ENCODE results near the gene ITPK1.

The ITPK1 gene

GRCh38 chr14:92963301-92964123, 152.2 kb downstream of the ITPK1 start:
- no peak for DNase-seq

DNA sequence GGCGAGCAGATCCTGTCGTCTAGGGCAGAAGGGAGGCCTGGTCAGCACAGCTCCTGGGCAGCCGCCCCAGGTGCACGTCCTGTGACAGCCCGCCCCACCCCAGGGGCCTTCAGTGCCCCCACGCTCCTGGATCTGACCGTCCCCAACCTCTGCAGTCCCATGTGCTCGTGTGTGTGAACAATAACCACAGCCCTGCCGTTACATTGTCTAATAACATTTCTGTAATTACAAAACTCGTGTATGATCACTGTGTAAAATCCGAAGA, 153.0 kb downstream of the ITPK1 start:
- DNase-seq, result no peak

GRCh38 chr14:92962031-92962830, 153.5 kb downstream of the ITPK1 start:
- DNase-seq, result no peak

DNA sequence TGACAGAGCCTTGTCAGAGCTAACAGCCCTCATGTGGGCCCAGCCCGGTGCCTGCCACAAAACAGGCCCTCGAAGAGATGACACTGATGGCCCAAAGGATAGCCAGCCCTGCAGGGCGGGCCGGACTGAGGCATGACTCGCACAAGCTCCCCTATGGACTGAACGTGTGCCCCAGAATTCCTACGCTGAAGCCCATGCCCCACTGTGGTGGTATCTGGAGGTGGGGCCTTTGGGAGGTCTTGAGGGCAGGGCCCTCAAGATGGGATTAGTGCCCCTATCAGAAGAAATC, 154.2 kb downstream of the ITPK1 start:
- DNase-seq, result no peak

GRCh38 chr14:92960706-92961566, 154.8 kb downstream of the ITPK1 start:
- no peak for DNase-seq

DNA sequence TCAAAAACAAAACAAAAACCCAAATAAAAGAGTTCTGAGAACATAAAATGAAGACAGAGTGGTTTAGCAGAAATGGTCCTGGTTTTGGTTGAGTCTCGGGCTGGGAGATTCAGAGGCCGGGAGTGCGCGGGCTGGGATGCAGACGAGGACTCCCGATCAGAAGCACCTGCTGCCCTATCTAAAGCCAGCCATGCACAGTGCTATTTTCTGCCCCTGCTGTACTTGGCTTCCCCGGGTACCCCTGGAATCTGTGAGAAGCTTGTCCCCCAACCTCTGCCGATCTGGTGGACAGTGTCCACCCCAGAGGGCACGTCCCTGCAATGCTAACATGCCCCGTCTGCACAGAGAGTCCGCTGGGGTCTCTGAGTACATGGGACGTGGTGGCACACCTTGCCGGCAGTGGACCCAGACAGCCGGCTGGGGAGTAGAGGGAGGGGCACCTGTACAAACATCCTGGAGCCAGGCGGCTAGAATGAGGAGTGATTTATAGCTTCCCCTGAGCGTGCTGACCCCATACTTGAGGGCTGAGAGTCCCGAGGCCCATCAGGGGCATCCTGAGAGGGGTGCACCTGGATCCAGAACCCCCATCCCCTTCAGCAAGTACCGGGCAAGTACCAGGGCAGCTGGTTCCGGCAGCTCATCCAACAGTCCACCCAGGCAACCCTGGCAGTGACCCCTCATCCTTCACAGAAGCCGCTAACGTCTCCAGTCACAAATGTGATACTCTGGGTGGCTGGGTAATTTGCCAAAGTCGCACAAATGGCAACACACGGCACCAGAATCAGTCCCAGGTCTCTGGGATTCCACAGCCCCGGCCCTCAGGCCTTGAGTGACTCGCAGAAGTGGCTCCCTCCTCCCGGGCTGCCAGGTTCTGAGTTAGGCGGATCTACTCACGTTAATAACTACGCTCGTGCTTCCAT, 155.7 kb downstream of the ITPK1 start:
- DNase-seq, result no peak

DNA sequence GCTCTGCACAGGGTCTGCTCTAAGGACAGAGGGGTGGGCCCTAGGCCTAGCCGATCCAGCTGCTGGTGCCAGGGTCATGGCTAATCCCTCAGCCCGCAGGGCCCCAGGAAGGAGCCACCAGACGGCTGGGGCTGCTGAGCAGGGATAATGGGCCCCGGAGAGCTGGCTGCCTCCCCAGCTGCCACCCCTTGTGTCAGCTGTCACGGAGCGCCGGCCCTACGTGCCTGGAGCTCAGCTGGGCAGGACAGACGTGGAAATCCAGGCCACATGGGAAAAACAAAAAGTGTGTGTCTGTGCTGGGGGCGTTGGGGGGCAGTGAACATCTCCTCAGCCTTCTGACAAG, 156.6 kb downstream of the ITPK1 start:
- no peak for DNase-seq

GRCh38 chr14:92958373-92959188, 157.1 kb downstream of the ITPK1 start:
- DNase-seq, result no peak

- DNase-seq, result peak; percentile 8
These were observed 158.8 kb downstream of the ITPK1 start for GRCh38 chr14:92956961-92957360.

DNA sequence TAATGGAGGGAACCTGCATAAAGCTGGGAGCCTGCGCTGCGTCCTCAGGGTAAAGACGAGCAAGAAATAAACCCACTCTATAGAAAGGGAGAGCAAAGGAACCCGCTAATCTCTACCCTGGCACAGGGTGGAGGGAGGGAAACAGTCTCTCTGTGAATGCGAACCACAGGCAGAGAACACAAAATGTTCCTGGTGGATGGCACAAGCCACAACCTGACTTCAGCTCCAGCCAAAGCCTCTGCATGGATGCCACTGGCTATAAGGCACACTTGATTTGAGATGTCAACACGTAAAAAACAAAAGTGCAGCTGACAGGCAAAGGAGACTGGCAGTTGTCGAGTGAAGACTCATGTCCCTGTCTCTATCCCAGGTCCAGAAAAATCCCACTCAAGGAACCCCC, 160.3 kb downstream of the ITPK1 start:
- DNase-seq, result no peak

DNA sequence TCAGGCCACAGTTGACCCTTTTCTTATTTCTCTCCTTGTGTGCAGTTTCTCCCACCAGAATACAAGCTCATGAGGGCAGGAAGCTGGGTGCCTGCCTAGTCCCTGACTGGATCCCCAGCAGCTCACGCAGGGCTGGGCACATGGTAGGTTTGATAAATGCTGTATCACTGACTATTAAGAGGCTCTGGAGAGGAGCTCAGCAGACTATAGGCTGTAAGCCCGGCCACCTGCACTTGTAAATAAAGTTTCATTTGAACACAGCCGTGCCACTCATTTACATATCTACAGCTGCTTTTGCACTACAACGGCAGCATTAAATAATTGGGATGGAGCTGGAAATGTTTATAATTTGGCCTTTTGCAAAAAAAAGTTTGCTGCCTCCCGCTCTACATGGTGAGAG, 160.8 kb downstream of the ITPK1 start:
- no peak for DNase-seq

- no peak for DNase-seq
These were observed 162.2 kb downstream of the ITPK1 start for GRCh38 chr14:92953526-92953925.

DNA sequence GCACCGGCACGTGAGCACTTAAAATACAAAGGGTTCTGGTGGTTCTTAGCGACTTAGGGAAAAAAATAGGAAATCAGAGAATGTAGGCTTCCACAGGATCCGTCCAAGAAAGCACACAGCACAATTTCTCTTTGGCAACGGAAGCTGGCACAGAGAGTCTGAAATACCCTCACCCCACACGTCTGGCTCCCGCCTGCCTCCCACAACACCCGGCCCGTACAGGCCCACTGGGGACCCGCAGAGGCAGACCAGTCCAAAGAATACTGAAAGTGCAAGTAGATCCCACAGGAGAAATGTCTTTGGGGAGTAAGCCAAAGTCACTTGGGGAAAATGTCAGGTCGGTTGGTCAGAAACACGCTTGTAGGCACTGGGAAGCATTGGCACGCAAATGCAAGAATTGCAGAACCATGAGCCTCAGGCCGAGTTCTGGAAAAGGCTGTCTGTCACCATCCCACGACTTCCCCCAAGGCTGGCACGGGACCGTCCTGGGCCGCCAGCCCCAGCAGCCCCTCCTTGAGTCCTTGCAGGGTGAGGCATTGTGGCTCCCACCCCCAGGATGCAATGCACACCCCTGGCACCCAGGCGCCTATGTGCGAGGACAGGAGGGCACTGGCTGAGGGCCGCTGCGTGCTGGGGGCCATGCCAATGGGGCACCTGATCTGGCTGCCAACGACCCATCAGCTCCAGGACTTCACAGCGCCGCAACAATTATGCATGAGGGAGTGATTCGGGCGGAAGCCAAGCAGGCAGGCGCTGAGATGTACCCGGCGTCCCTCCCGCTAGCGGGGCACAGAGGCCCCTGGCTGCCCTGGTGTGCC, 163.0 kb downstream of the ITPK1 start:
- DNase-seq, result no peak

DNA sequence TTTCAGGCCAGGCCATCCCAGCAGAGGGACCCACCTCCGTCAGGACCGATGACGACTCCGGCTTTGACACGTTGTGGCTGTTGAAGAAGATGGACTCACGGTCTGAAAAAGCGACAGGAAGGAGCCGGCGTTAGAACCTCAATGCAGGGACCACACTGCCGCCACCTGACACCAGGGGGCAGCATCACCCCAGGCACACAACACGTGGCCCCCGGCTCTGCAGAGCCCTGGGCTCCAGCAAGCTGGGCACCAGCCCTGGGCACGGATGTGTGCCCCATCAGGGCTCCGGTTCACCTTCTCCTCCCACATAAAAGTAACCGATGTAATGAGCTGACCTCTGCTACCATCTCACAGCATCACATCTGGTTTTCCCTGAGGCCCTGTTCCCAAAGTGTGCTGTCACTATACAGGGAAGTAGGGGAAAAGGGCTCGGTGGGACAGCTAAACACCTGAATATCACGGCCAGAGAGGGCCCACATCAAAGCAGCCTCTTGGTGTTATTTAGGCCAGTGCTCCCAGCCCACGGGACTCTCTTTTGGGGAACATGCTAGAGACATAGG, 163.7 kb downstream of the ITPK1 start:
- peak; percentile 72 for DNase-seq

GRCh38 chr14:92951261-92951660, 164.5 kb downstream of the ITPK1 start:
- DNase-seq, result no peak

DNA sequence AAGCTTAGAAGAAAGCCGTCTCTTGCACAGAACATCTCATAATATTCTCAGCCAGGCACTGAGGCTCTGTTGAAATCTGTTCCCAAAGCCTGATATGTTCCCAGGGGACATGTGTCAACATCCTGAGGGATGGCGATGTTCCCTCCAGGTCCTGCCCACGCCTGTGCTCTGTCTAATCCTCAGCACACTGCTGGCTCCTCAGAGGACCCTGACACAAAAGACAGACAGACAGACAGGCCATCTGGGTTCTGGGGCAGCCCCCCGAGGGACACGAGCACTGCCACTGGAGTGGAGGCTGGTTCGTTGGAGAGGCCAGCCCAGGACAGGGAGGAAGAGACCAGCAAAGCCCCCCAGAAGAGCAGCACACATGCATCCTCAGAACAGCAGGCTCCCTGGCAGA, 165.0 kb downstream of the ITPK1 start:
- no peak for DNase-seq

DNA sequence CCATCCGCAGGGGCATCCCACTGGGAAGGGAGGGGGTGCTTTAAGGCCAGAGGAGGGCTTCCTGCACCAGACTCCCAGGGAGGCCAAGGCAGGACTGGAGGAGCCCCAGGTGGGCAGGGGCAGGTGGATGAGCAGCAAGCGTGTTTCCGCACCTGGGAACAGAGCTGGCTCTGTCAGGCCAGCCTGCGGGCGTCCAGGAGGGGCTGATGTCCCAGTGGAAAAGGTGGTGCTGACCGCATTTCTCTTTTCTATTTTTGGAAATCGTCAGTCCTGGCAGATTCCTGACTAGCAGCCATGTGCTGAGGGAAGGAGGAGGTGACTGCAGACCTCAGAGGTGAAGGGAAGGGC, 165.6 kb downstream of the ITPK1 start:
- no peak for DNase-seq

DNA sequence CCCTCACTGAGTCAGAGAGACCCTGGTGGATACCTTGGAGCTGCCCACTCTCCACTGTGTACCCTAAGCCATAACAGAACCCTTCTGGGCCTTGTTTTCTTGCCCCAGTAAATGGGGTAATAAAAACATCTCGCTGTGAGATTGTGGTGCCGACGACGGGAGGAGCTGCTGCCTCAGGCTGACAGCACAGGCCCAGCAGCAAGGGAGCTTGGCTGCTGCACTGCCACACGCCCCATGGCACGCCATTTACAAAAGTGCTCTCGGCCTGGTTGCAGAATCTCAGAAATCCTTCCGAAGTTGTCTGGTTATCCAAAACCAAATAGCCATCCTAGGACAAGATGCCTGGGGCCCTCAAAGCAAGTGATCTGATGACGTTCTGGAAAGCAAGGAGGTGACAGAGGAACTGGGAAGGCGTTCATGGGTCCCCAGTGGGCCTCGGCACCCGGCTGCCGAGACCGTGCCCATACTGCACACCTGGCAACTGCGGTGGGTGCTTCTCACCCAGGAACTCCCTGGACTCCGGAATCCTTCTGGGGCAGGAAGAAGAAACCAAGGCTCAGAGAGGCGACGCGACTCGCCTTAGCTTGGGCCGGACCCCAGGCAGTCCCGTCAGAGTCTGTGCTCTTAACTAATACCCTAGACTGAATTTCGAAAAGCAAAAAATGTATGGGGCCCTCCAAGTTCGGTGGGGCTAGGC, 166.1 kb downstream of the ITPK1 start:
- DNase-seq, result no peak

DNA sequence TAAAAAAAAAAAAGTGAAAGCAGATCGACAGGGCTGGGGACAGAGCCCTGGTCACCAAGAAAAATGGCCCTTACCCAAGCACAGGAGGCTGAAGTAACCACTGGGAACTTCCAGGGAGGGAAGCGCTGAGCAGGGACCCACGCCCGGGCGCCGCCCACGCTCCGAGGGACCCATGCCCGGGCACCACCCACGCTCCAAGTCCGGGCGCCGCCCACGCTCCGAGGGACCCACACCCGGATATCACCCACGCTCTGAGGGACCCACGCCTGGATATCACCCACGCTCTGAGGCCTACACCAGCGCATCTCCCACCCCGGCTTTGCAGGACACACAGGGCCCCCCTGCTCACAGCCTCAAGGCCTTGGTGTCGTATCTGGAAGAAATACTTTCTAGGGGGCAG, 167.1 kb downstream of the ITPK1 start:
- no peak for DNase-seq
